Lower leg skin (tissue), 3 donors: ENCODE measurements around the gene PARD6B.

ENCODE experiments used
- POLR2A ChIP-seq, 2 donors: fragments of 450-650 bp; IDR thresholded peaks; one replicate each; pipeline ENCODE4 v1.6.1; 2016 to 2017; ENCODE audit warnings: antibody characterized with exemption in 2 of 2, mild to moderate bottlenecking in 1 of 2, moderate library complexity in 1 of 2
- TF ChIP-seq, protein P1 (sequence below), 3 donors: fragments of 450-650 bp; IDR thresholded peaks; one replicate each; pipeline ENCODE4 v1.5.1; 2016; ENCODE audit warnings: antibody characterized with exemption in 3 of 3, mild to moderate bottlenecking in 3 of 3, moderate library complexity in 2 of 3

DNA sequence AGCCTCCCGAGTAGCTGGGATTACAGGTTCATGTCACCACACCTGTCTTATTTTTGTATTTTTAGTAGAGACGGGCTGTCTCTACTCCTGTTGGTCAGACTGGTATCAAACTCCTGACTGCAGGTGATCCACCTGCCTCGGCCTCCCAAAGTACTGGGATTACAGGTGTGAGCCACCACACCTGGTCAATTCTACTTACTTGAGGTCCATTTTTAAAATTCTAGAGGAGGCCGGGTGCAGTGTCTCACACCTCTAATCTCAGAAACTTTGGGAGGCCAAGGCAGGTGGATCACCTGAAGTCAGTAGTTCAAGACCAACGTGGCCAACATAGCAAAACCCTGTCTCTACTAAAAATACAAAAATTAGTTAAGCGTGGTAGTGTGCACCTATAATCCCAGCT lies 47.8 kb upstream of the PARD6B start:
- TF ChIP-seq, protein P1, sequence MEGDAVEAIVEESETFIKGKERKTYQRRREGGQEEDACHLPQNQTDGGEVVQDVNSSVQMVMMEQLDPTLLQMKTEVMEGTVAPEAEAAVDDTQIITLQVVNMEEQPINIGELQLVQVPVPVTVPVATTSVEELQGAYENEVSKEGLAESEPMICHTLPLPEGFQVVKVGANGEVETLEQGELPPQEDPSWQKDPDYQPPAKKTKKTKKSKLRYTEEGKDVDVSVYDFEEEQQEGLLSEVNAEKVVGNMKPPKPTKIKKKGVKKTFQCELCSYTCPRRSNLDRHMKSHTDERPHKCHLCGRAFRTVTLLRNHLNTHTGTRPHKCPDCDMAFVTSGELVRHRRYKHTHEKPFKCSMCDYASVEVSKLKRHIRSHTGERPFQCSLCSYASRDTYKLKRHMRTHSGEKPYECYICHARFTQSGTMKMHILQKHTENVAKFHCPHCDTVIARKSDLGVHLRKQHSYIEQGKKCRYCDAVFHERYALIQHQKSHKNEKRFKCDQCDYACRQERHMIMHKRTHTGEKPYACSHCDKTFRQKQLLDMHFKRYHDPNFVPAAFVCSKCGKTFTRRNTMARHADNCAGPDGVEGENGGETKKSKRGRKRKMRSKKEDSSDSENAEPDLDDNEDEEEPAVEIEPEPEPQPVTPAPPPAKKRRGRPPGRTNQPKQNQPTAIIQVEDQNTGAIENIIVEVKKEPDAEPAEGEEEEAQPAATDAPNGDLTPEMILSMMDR (IDR thresholded peaks at IDR 0.05), result no peak
- TF ChIP-seq POLR2A (IDR thresholded peaks at IDR 0.05), result no peak
